Measurements from ENCODE around the gene IL21.

IL21 gene

GRCh38 chr4:122633211-122633610 is 12.3 kb upstream of the IL21 start:
- TF ChIP-seq SNAI2 (CRISPR knock-in tag; IDR thresholded peaks at IDR 0.05): no peak
- TF ChIP-seq CSDC2 (CRISPR knock-in tag; IDR thresholded peaks at IDR 0.05): no peak
- no peak for TF ChIP-seq ZFP30 (CRISPR knock-in tag; IDR thresholded peaks at IDR 0.05)
- no peak for TF ChIP-seq POU6F1 (CRISPR knock-in tag; IDR thresholded peaks at IDR 0.05; ENCODE audit: borderline replicate concordance, low read depth)
- TF ChIP-seq CREB5 (CRISPR knock-in tag; IDR thresholded peaks at IDR 0.05; ENCODE audit: low read depth): no peak
- TF ChIP-seq ZC3H10 (CRISPR knock-in tag; IDR thresholded peaks at IDR 0.05): no peak
- no peak for TF ChIP-seq ARNTL (CRISPR knock-in tag; IDR thresholded peaks at IDR 0.05; ENCODE audit: borderline replicate concordance, low read depth)
- TF ChIP-seq RARB (CRISPR knock-in tag; IDR thresholded peaks at IDR 0.05): no peak
- no peak for TF ChIP-seq OSR1 (CRISPR knock-in tag; IDR thresholded peaks at IDR 0.05)
- no peak for TF ChIP-seq ZNF565 (CRISPR knock-in tag; conservative IDR thresholded peaks at IDR 0.05; ENCODE audit: low read depth)
- no peak for TF ChIP-seq ZNF8 (CRISPR knock-in tag; IDR thresholded peaks at IDR 0.05)
- TF ChIP-seq CSRNP3 (CRISPR knock-in tag; IDR thresholded peaks at IDR 0.05): no peak
- TF ChIP-seq ZFP3 (CRISPR knock-in tag; IDR thresholded peaks at IDR 0.05): no peak
- no peak for TF ChIP-seq ESRRG (CRISPR knock-in tag; IDR thresholded peaks at IDR 0.05)
- no peak for TF ChIP-seq PPARA (CRISPR knock-in tag; IDR thresholded peaks at IDR 0.05; ENCODE audit: borderline replicate concordance)
- TF ChIP-seq GLIS3 (CRISPR knock-in tag; IDR thresholded peaks at IDR 0.05): no peak
- no peak for TF ChIP-seq BACH2 (CRISPR knock-in tag; IDR thresholded peaks at IDR 0.05; ENCODE audit: borderline replicate concordance)
- TF ChIP-seq ISL1 (CRISPR knock-in tag; IDR thresholded peaks at IDR 0.05): no peak
- TF ChIP-seq ZNF70 (CRISPR knock-in tag; IDR thresholded peaks at IDR 0.05): no peak
- no peak for TF ChIP-seq TSHZ2 (CRISPR knock-in tag; IDR thresholded peaks at IDR 0.05)
- ATAC-seq: peak; percentile 44; the same call in 2 of the 3 replicates

GRCh38 chr4:122632396-122633143 is 11.7 kb upstream of the IL21 start:
- ATAC-seq: peak; percentile 37; the same call in 2 of the 3 replicates
- TF ChIP-seq ARNTL (CRISPR knock-in tag; IDR thresholded peaks at IDR 0.05; ENCODE audit: borderline replicate concordance, low read depth): no peak
- no peak for TF ChIP-seq ZFP3 (CRISPR knock-in tag; IDR thresholded peaks at IDR 0.05)
- no peak for TF ChIP-seq OSR1 (CRISPR knock-in tag; IDR thresholded peaks at IDR 0.05)
- no peak for TF ChIP-seq TSHZ2 (CRISPR knock-in tag; IDR thresholded peaks at IDR 0.05)
- no peak for TF ChIP-seq CSRNP3 (CRISPR knock-in tag; IDR thresholded peaks at IDR 0.05)
- no peak for TF ChIP-seq TCF4 (CRISPR knock-in tag; IDR thresholded peaks at IDR 0.05; ENCODE audit: borderline replicate concordance)
- no peak for TF ChIP-seq CSDC2 (CRISPR knock-in tag; IDR thresholded peaks at IDR 0.05)
- no peak for TF ChIP-seq ZFP30 (CRISPR knock-in tag; IDR thresholded peaks at IDR 0.05)
- TF ChIP-seq TOX (CRISPR knock-in tag; IDR thresholded peaks at IDR 0.05; ENCODE audit: borderline replicate concordance): no peak
- TF ChIP-seq ISL1 (CRISPR knock-in tag; IDR thresholded peaks at IDR 0.05): no peak
- no peak for TF ChIP-seq ZNF70 (CRISPR knock-in tag; IDR thresholded peaks at IDR 0.05)
- no peak for TF ChIP-seq BACH2 (CRISPR knock-in tag; IDR thresholded peaks at IDR 0.05; ENCODE audit: borderline replicate concordance)
- no peak for TF ChIP-seq SNAI2 (CRISPR knock-in tag; IDR thresholded peaks at IDR 0.05)
